ENCODE results near the gene MROH2A.

MROH2A gene

GRCh38 chr2:233846387-233847247 is 68.5 kb downstream of the MROH2A start:
- DNase-seq: peak; percentile 71
- no peaks in the 10 kb centered on the region for H3K27me3 ChIP-seq
- peaks cover 98% of the 10 kb centered on the region for H3K36me3 ChIP-seq
- H3K4me3 ChIP-seq (ENCODE audit: low read depth, low read length): no peak overlapping the region
- H3K9me3 ChIP-seq: no peaks in the 10 kb centered on the region
- H3K4me1 ChIP-seq: peaks cover 10% of the 10 kb centered on the region; the same call in 1 of the 2 replicates
- no peak for TF ChIP-seq CTCF (IDR thresholded peaks at IDR 0.05; ENCODE audit: low read depth, low read length)

- Histone ChIP-seq H3K27me3 (no peaks in the 10 kb centered on the region), H3K4me1 (peaks cover 10% of the 10 kb centered on the region; the same call in 1 of the 2 replicates), H3K36me3 (peaks cover 98% of the 10 kb centered on the region), H3K9me3 (no peaks in the 10 kb centered on the region), H3K4me3 (ENCODE audit: low read depth, low read length) (no peak overlapping the region)
- TF ChIP-seq CTCF (IDR thresholded peaks at IDR 0.05; ENCODE audit: low read depth, low read length): 0 out of 2 replicates have a peak, but pooled peaks have one; percentile 10
- DNase-seq: no peak
Measured at GRCh38 chr2:233847248-233847898, 69.2 kb downstream of the MROH2A start.

- Histone ChIP-seq H3K9me3 (no peaks in the 10 kb centered on the region), H3K36me3 (peaks cover 96% of the 10 kb centered on the region), H3K27me3 (no peaks in the 10 kb centered on the region), H3K4me3 (ENCODE audit: low read depth, low read length) (no peak overlapping the region), H3K4me1 (peaks cover 10% of the 10 kb centered on the region; the same call in 1 of the 2 replicates)
- TF ChIP-seq CTCF (IDR thresholded peaks at IDR 0.05; ENCODE audit: low read depth, low read length): no peak
- DNase-seq: no peak
Measured at GRCh38 chr2:233848276-233848675, 70.1 kb downstream of the MROH2A start.

GRCh38 chr2:233849607-233850271 is 71.6 kb downstream of the MROH2A start:
- Histone ChIP-seq H3K4me1 (peaks cover 10% of the 10 kb centered on the region; the same call in 1 of the 2 replicates), H3K36me3 (peaks cover 85% of the 10 kb centered on the region), H3K9me3 (no peaks in the 10 kb centered on the region), H3K27me3 (no peaks in the 10 kb centered on the region), H3K4me3 (ENCODE audit: low read depth, low read length) (no peak overlapping the region)
- TF ChIP-seq CTCF (IDR thresholded peaks at IDR 0.05; ENCODE audit: low read depth, low read length): no peak
- no peak for DNase-seq

GRCh38 chr2:233850745-233851144 is 72.6 kb downstream of the MROH2A start:
- Histone ChIP-seq H3K4me1 (peaks cover 10% of the 10 kb centered on the region; the same call in 1 of the 2 replicates), H3K36me3 (peaks cover 75% of the 10 kb centered on the region), H3K9me3 (no peaks in the 10 kb centered on the region), H3K4me3 (ENCODE audit: low read depth, low read length) (no peak overlapping the region), H3K27me3 (no peaks in the 10 kb centered on the region)
- no peak for DNase-seq
- no peak for TF ChIP-seq CTCF (IDR thresholded peaks at IDR 0.05; ENCODE audit: low read depth, low read length)

All from BE2C (cell line).